ENCODE data around the gene ANKRD52.

ANKRD52 gene

GRCh38 chr12:56188778-56189098, 69.4 kb downstream of the ANKRD52 start:
- H2AFZ ChIP-seq (ENCODE audit: low read depth, low read length), result no peak overlapping the region
- H3K4me2 ChIP-seq (ENCODE audit: low read length), result peak overlapping the region; percentile 95
- peak overlapping the region; percentile 89 for H3K4me3 ChIP-seq (ENCODE audit: low read length)
- TF ChIP-seq CTCF (IDR thresholded peaks at IDR 0.05; ENCODE audit: low read depth, low read length), result no peak
- TF ChIP-seq EZH2phosphoT487 (IDR thresholded peaks at IDR 0.05; ENCODE audit: low read depth), result no peak
- peaks cover 9% of the 10 kb centered on the region; the same call in 1 of the 2 replicates for H4K20me1 ChIP-seq (ENCODE audit: insufficient read depth, low read length)
- peak overlapping the region; percentile 90 for H3K9ac ChIP-seq (ENCODE audit: low read length)
- H3K36me3 ChIP-seq (replicated peaks; ENCODE audit: low read depth, low read length), result peaks cover 27% of the 10 kb centered on the region
- peaks cover 31% of the 10 kb centered on the region for H3K79me2 ChIP-seq (ENCODE audit: low read length)
- H3K4me1 ChIP-seq (ENCODE audit: low read length), result peaks cover 19% of the 10 kb centered on the region
- H3K27ac ChIP-seq (ENCODE audit: low read length), result peak overlapping the region; percentile 56
- no peaks in the 10 kb centered on the region for H3K9me3 ChIP-seq (ENCODE audit: insufficient read depth, low read length)
- H3K27me3 ChIP-seq (ENCODE audit: low read depth, low read length), result no peaks in the 10 kb centered on the region

- peak overlapping the region; percentile 89 for H3K4me3 ChIP-seq (ENCODE audit: low read length)
- peak overlapping the region; percentile 95 for H3K4me2 ChIP-seq (ENCODE audit: low read length)
- H3K27me3 ChIP-seq (ENCODE audit: low read depth, low read length), result no peaks in the 10 kb centered on the region
- no peaks in the 10 kb centered on the region for H3K9me3 ChIP-seq (ENCODE audit: insufficient read depth, low read length)
- H3K9ac ChIP-seq (ENCODE audit: low read length), result peak overlapping the region; percentile 90
- no peak for TF ChIP-seq EZH2phosphoT487 (IDR thresholded peaks at IDR 0.05; ENCODE audit: low read depth)
- no peak for TF ChIP-seq CTCF (IDR thresholded peaks at IDR 0.05; ENCODE audit: low read depth, low read length)
- H3K27ac ChIP-seq (ENCODE audit: low read length), result peak overlapping the region; percentile 56; the same call in 1 of the 2 replicates
- H3K36me3 ChIP-seq (replicated peaks; ENCODE audit: low read depth, low read length), result peaks cover 31% of the 10 kb centered on the region
- H2AFZ ChIP-seq (ENCODE audit: low read depth, low read length), result no peak overlapping the region
- peaks cover 31% of the 10 kb centered on the region for H3K79me2 ChIP-seq (ENCODE audit: low read length)
- H3K4me1 ChIP-seq (ENCODE audit: low read length), result peaks cover 16% of the 10 kb centered on the region
- peaks cover 9% of the 10 kb centered on the region; the same call in 1 of the 2 replicates for H4K20me1 ChIP-seq (ENCODE audit: insufficient read depth, low read length)
These were observed 69.9 kb downstream of the ANKRD52 start for GRCh38 chr12:56188131-56188777.

Measured in OCI-LY3 (cell line).